Parathyroid adenoma (tissue), 2 donors: Measurements from ENCODE around the gene ENAH.

Source experiments
- H2AFZ ChIP-seq: fragments of 300-600 bp; sonication (generic); one replicate; pipeline ENCODE4 v1.7.0; 2017; ENCODE audit warnings: antibody characterized with exemption, mild to moderate bottlenecking
- H3K27ac ChIP-seq: fragments of 300-600 bp; sonication (generic); one replicate; pipeline ENCODE4 v1.7.0; 2017
- H3K27me3 ChIP-seq: fragments of 300-600 bp; sonication (generic); one replicate; pipeline ENCODE4 v1.7.0; 2017; ENCODE audit warnings: low read length; ENCODE audit not compliant: control insufficient read depth, insufficient read depth
- H3K36me3 ChIP-seq: fragments of 300-600 bp; sonication (generic); one replicate; pipeline ENCODE4 v1.7.0; 2017; ENCODE audit warnings: low read length; ENCODE audit not compliant: control insufficient read depth, insufficient read depth
- H3K4me1 ChIP-seq: fragments of 300-600 bp; sonication (generic); one replicate; pipeline ENCODE4 v1.7.0; 2017; ENCODE audit warnings: control low read depth
- H3K4me2 ChIP-seq: fragments of 300-600 bp; sonication (generic); one replicate; pipeline ENCODE4 v1.7.0; 2017; ENCODE audit warnings: low read length
- H3K4me3 ChIP-seq: fragments of 300-600 bp; sonication (generic); one replicate; pipeline ENCODE4 v1.7.0; 2017; ENCODE audit warnings: low read depth, low read length
- H3K79me2 ChIP-seq: fragments of 300-600 bp; sonication (generic); one replicate; pipeline ENCODE4 v1.7.0; 2017; ENCODE audit warnings: control low read depth
- H3K9ac ChIP-seq: fragments of 300-600 bp; sonication (generic); one replicate; pipeline ENCODE4 v1.7.0; 2017; ENCODE audit warnings: mild to moderate bottlenecking
- H3K9me3 ChIP-seq: fragments of 300-600 bp; sonication (generic); one replicate; pipeline ENCODE4 v1.7.0; 2017; ENCODE audit warnings: low read length; ENCODE audit not compliant: control insufficient read depth
- TF ChIP-seq, protein P1 (sequence below): fragments of 300-600 bp; sonication (generic); IDR thresholded peaks from one replicate; pipeline ENCODE4 v1.7.0; 2017; ENCODE audit warnings: antibody characterized with exemption, mild to moderate bottlenecking
- donor health status: primary hyperparathyroidism.

The ENAH gene

DNA sequence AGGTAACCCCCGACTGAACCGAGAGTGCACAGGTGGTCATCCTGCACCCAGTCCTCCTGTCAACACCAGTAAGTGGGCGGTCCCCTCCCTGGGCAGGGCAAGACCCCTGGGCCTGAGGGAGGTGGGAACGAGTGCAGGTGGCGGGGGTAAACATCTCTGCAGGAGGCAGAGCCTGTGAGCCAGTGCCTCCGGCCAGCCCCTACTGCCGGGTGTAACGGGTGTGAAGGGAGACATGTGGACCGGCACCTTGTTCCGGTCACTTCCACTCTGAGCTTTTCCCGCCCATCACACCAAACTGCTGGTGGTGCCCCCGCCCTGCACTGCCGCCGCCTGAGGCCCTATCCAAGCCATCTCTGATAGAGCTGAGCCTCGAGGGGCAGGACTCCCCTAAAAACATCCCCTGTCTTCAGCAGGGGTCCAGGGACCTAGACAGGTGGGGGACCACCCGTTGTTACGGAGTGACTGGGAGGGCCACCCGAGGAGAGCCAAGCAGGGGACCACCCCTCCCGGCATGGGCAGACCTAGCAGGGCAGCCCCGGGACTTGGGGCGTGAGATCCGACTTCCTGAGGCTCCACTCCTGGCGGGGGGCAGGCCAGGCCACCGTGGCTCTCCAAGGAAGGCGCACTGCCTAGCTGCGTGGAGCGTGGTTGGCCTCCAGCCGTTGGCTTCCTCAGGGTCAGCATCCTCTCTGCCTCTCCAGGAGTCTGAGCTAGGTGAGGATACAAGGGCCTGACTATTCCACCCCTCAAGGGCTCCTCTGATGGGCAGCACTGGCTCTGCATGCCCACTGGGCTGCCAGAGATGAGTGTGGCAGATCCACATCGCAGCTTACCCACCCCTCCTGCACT is 181.2 kb downstream of the ENAH start:
- TF ChIP-seq, protein P1, sequence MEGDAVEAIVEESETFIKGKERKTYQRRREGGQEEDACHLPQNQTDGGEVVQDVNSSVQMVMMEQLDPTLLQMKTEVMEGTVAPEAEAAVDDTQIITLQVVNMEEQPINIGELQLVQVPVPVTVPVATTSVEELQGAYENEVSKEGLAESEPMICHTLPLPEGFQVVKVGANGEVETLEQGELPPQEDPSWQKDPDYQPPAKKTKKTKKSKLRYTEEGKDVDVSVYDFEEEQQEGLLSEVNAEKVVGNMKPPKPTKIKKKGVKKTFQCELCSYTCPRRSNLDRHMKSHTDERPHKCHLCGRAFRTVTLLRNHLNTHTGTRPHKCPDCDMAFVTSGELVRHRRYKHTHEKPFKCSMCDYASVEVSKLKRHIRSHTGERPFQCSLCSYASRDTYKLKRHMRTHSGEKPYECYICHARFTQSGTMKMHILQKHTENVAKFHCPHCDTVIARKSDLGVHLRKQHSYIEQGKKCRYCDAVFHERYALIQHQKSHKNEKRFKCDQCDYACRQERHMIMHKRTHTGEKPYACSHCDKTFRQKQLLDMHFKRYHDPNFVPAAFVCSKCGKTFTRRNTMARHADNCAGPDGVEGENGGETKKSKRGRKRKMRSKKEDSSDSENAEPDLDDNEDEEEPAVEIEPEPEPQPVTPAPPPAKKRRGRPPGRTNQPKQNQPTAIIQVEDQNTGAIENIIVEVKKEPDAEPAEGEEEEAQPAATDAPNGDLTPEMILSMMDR = no peak
- Histone ChIP-seq H3K79me2 (no peaks in the 10 kb centered on the region), H3K4me1 (no peaks in the 10 kb centered on the region)

GRCh38 chr1:225471109-225471452 is 181.8 kb downstream of the ENAH start:
- TF ChIP-seq, protein P1 = no peak
- Histone ChIP-seq H3K4me3 (no peak overlapping the region), H3K27ac (no peak overlapping the region), H3K36me3 (no peaks in the 10 kb centered on the region), H3K9ac (no peak overlapping the region), H3K79me2 (no peaks in the 10 kb centered on the region), H3K9me3 (no peaks in the 10 kb centered on the region), H3K27me3 (no peaks in the 10 kb centered on the region), H3K4me1 (no peaks in the 10 kb centered on the region), H2AFZ (no peak overlapping the region), H3K4me2 (no peak overlapping the region)

More for the DNA sequence above, 181.2 kb downstream of the ENAH start:
- Histone ChIP-seq H3K4me2 (no peak overlapping the region), H3K9ac (no peak overlapping the region), H2AFZ (no peak overlapping the region), H3K27me3 (no peaks in the 10 kb centered on the region), H3K27ac (no peak overlapping the region), H3K9me3 (no peaks in the 10 kb centered on the region), H3K4me3 (no peak overlapping the region), H3K36me3 (no peaks in the 10 kb centered on the region)

GRCh38 chr1:225470211-225471108 is 182.5 kb downstream of the ENAH start:
- Histone ChIP-seq H3K4me1 (no peaks in the 10 kb centered on the region), H3K4me2 (no peak overlapping the region), H3K36me3 (no peaks in the 10 kb centered on the region), H3K4me3 (no peak overlapping the region), H3K9me3 (no peaks in the 10 kb centered on the region), H3K27me3 (no peaks in the 10 kb centered on the region), H2AFZ (no peak overlapping the region), H3K27ac (no peak overlapping the region), H3K79me2 (no peaks in the 10 kb centered on the region), H3K9ac (no peak overlapping the region)
- TF ChIP-seq, protein P1 = no peak

DNA sequence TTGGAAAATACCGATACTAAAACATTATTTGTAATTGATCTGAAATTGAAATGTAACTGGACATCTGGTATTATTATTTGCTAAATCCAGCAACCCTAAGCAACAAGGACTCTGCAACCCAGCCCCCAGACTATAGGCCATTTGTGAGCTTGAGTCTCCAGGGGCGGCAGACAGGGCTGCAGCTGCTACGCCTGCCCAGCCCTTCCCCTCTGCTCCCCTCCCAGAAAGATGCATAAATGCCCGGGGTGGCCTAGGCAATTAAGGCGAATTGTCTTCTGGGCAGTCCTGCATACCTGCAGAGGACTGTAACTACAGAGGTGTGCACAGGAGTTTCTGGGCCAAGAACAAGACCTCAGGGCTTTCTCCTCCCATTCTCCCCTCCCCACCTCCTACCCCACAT is 183.9 kb downstream of the ENAH start:
- H3K27ac ChIP-seq = no peak overlapping the region
- no peaks in the 10 kb centered on the region for H3K27me3 ChIP-seq
- H3K9me3 ChIP-seq = no peaks in the 10 kb centered on the region
- H3K79me2 ChIP-seq = no peaks in the 10 kb centered on the region
- no peak overlapping the region for H2AFZ ChIP-seq
- no peaks in the 10 kb centered on the region for H3K36me3 ChIP-seq
- no peak overlapping the region for H3K4me3 ChIP-seq
- H3K4me1 ChIP-seq = no peaks in the 10 kb centered on the region
- H3K4me2 ChIP-seq = no peak overlapping the region
- no peak overlapping the region for H3K9ac ChIP-seq
- TF ChIP-seq, protein P1 = no peak
